RWPE1 (cell line): Measurements from ENCODE around the gene RNF220.

Experiments
- CTCF ChIA-PET: fragments of 350-600 bp; sonication (Branson Sonifier 250); formaldehyde crosslinking; extraction: SDS; loops from one replicate; lab custom pipeline; 2021; lab: Yijun Ruan, JAX
- POLR2A ChIA-PET: fragments of 400-600 bp; formaldehyde crosslinking; extraction: SDS; loops from one replicate; lab custom pipeline; 2020; ENCODE audit warnings: antibody characterized with exemption; ENCODE audit not compliant: low non-redundant PET; lab: Yijun Ruan, JAX
- DNase-seq: peaks from one replicate; pipeline ENCODE4 v3.0.0; 2012; ENCODE audit warnings: low spot score
- H3K27ac ChIP-seq: fragments of 450-650 bp; 2 replicates; pipeline ENCODE4 v1.5.1; 2017
- CTCF ChIP-seq: fragments of 450-650 bp; conservative IDR thresholded peaks from 2 replicates; pipeline ENCODE4 v1.5.1; 2017; ENCODE audit warnings: low read depth, mild to moderate bottlenecking

Gene RNF220

GRCh38 chr1:44471911-44472453, 66.9 kb downstream of the RNF220 start:
- ChIA-PET POLR2A (no interaction called here), CTCF (no interaction called here)
- H3K27ac ChIP-seq, result no peak overlapping the region
- no peak for DNase-seq
- no peak for TF ChIP-seq CTCF

GRCh38 chr1:44472620-44473525, 67.8 kb downstream of the RNF220 start:
- no peak for DNase-seq
- ChIA-PET POLR2A (no interaction called here), CTCF (no interaction called here)
- H3K27ac ChIP-seq, result no peak overlapping the region
- TF ChIP-seq CTCF, result no peak

GRCh38 chr1:44476891-44477290, 71.8 kb downstream of the RNF220 start:
- DNase-seq, result no peak
- CTCF ChIA-PET, result no interaction called here
- no peak overlapping the region for H3K27ac ChIP-seq
- POLR2A ChIA-PET, result no interaction called here
- no peak for TF ChIP-seq CTCF

- DNase-seq, result no peak
- no peak for TF ChIP-seq CTCF
- no peak overlapping the region for H3K27ac ChIP-seq
- ChIA-PET CTCF (no interaction called here), POLR2A (no interaction called here)
Observed at GRCh38 chr1:44481701-44482100, 76.6 kb downstream of the RNF220 start.

- no peak overlapping the region for H3K27ac ChIP-seq
- POLR2A ChIA-PET, result no interaction called here
- CTCF ChIA-PET, result interaction anchor here (0.8 to 1.2 kb wide), 2 partner anchors 266 to 747 kb away, joined by 3 read pairs; no protein-coding TSS in a partner anchor
- no peak for DNase-seq
- TF ChIP-seq CTCF, result no peak
Observed at GRCh38 chr1:44483089-44483874, 78.2 kb downstream of the RNF220 start.

- POLR2A ChIA-PET, result no interaction called here
- no peak for DNase-seq
- TF ChIP-seq CTCF, result no peak
- CTCF ChIA-PET, result interaction anchor here (0.6 kb wide), 1 partner anchor 657 kb away, joined by 3 read pairs; no protein-coding TSS in a partner anchor
- no peak overlapping the region for H3K27ac ChIP-seq
Observed at GRCh38 chr1:44484155-44484688, 79.2 kb downstream of the RNF220 start.
